IMR-90 (cell line): Measurements from ENCODE around the gene PBX3. TPM values are rescaled to one million over a fixed set of nuclear protein-coding genes. Genes with fewer than 3 reads are reported as not detected.

Source experiments
- ATAC-seq: fragments of 200-7000 bp; cut with Tn5 transposase; 2 replicates; pipeline ENCODE4 v1.9.1; 2020; ENCODE audit warnings: low read depth, mild to moderate bottlenecking, moderate library complexity
- BruUV-seq: library from RNA; stranded (reverse); fragments of 400-500 nt; replicated peaks from 2 replicates; lab custom pipeline; 2021; lab: Mats Ljungman, UMichigan
- CTCF ChIA-PET: fragments of 300-600 bp; formaldehyde crosslinking; extraction: SDS; loops from one replicate; lab custom pipeline; 2021; ENCODE audit warnings: antibody characterized with exemption; lab: Yijun Ruan, JAX
- POLR2A ChIA-PET: fragments of 300-600 bp; sonication (Branson Sonifier 250); formaldehyde crosslinking; loops from one replicate; lab custom pipeline; 2022; ENCODE audit warnings: antibody characterized with exemption; ENCODE audit not compliant: unreplicated experiment; lab: Charles Lee
- DNase-seq: peaks from one replicate; pipeline ENCODE4 v3.0.0; 2013
- H2AFZ ChIP-seq: replicated peaks from 2 replicates; pipeline ENCODE3; 2013; ENCODE audit warnings: low read length, mild to moderate bottlenecking; ENCODE audit not compliant: poor library complexity
- H2AK5ac ChIP-seq: 2 replicates; pipeline ENCODE4 v1.6.1; 2013; ENCODE audit warnings: low read depth, low read length, inconsistent platforms
- H2AK9ac ChIP-seq: replicated peaks from 2 replicates; pipeline ENCODE3; 2013; ENCODE audit warnings: mild to moderate bottlenecking, low read depth, low read length, moderate library complexity; ENCODE audit not compliant: poor library complexity
- H2BK120ac ChIP-seq: 2 replicates; pipeline ENCODE4 v1.6.1; 2013; ENCODE audit warnings: low read depth, low read length, inconsistent platforms
- H2BK15ac ChIP-seq: 3 replicates; pipeline ENCODE4 v1.6.1; 2013; ENCODE audit warnings: low read depth, low read length, inconsistent platforms
- H2BK20ac ChIP-seq: 2 replicates; pipeline ENCODE4 v1.6.1; 2013; ENCODE audit warnings: low read depth, mild to moderate bottlenecking, inconsistent platforms, low read length, moderate library complexity
- H2BK5ac ChIP-seq: 2 replicates; pipeline ENCODE4 v1.6.1; 2013; ENCODE audit warnings: mild to moderate bottlenecking, low read depth, low read length, inconsistent platforms; ENCODE audit not compliant: poor library complexity, severe bottlenecking
- H3K14ac ChIP-seq: replicated peaks from 2 replicates; pipeline ENCODE4 v1.6.1; 2013; ENCODE audit warnings: low read depth, low read length, inconsistent platforms
- H3K18ac ChIP-seq: 2 replicates; pipeline ENCODE4 v1.6.1; 2013; ENCODE audit warnings: low read depth, low read length, control low read depth
- H3K23ac ChIP-seq: 2 replicates; pipeline ENCODE4 v1.6.1; 2013; ENCODE audit warnings: low read depth, low read length, inconsistent platforms
- H3K27ac ChIP-seq: 2 replicates; pipeline ENCODE4 v1.5.1; 2013; ENCODE audit warnings: mild to moderate bottlenecking, control low read depth, low read length; ENCODE audit not compliant: insufficient read depth
- H3K27me3 ChIP-seq: 2 replicates; pipeline ENCODE4 v1.6.1; 2013; ENCODE audit warnings: low read length; ENCODE audit not compliant: control insufficient read depth, insufficient read depth
- H3K36me3 ChIP-seq: 2 replicates; pipeline ENCODE4 v1.6.1; 2013; ENCODE audit warnings: low read length, mixed read lengths; ENCODE audit not compliant: control insufficient read depth, insufficient read depth
- H3K4ac ChIP-seq: 2 replicates; pipeline ENCODE4 v1.6.1; 2013; ENCODE audit warnings: low read depth, low read length, inconsistent platforms
- H3K4me1 ChIP-seq: 2 replicates; pipeline ENCODE4 v1.6.1; 2013; ENCODE audit warnings: low read length, mixed read lengths; ENCODE audit not compliant: control insufficient read depth, insufficient read depth
- H3K4me2 ChIP-seq: 2 replicates; pipeline ENCODE4 v1.6.1; 2013; ENCODE audit warnings: low read depth, mild to moderate bottlenecking, control low read depth, low read length, moderate library complexity
- H3K4me3 ChIP-seq: 2 replicates; pipeline ENCODE4 v1.5.1; 2013; ENCODE audit warnings: low read depth, mild to moderate bottlenecking, control low read depth, low read length, moderate library complexity; ENCODE audit not compliant: insufficient read depth
- H3K56ac ChIP-seq: 2 replicates; pipeline ENCODE4 v1.6.1; 2013; ENCODE audit warnings: low read length, inconsistent platforms; ENCODE audit not compliant: insufficient read depth; ENCODE audit errors: extremely low read depth
- H3K79me1 ChIP-seq, 2 experiments: 2 replicates each; pipeline ENCODE4 v1.6.1; 2013; ENCODE audit warnings: low read length in 2 of 2, inconsistent platforms in 1 of 2, low read depth in 1 of 2
- H3K9ac ChIP-seq: 2 replicates; pipeline ENCODE4 v1.6.1; 2013; ENCODE audit warnings: low read depth, low read length, control low read depth
- H3K9me1 ChIP-seq: 2 replicates; pipeline ENCODE4 v1.6.1; 2013; ENCODE audit warnings: low read length, inconsistent platforms; ENCODE audit not compliant: insufficient read depth
- H3K9me3 ChIP-seq: 2 replicates; pipeline ENCODE4 v1.6.1; 2013; ENCODE audit warnings: low read length; ENCODE audit not compliant: control insufficient read depth, insufficient read depth
- H4K20me1 ChIP-seq: 2 replicates; pipeline ENCODE4 v1.6.1; 2013; ENCODE audit warnings: low read length, inconsistent platforms; ENCODE audit not compliant: insufficient read depth
- H4K5ac ChIP-seq: 2 replicates; pipeline ENCODE4 v1.6.1; 2013; ENCODE audit warnings: mild to moderate bottlenecking, low read depth, low read length, control low read depth
- H4K8ac ChIP-seq, 2 experiments: 2 replicates each; pipeline ENCODE4 v1.6.1; 2013; ENCODE audit warnings: low read depth in 2 of 2, low read length in 2 of 2, control low read depth in 1 of 2, inconsistent platforms in 1 of 2
- H4K91ac ChIP-seq: 2 replicates; pipeline ENCODE4 v1.6.1; 2013; ENCODE audit warnings: low read depth, low read length, inconsistent platforms; ENCODE audit not compliant: insufficient read depth
- BHLHE40 ChIP-seq: fragments of 150-350 bp; IDR thresholded peaks from 2 replicates; pipeline ENCODE4 v1.6.1; 2016; ENCODE audit warnings: mild to moderate bottlenecking, low read depth, low read length
- CEBPB ChIP-seq: IDR thresholded peaks from 2 replicates; pipeline ENCODE4 v1.6.1; 2012; ENCODE audit warnings: low read depth, low read length, improper control_type of control experiment
- CHD1 ChIP-seq: IDR thresholded peaks from 2 replicates; pipeline ENCODE4 v1.6.1; 2012; ENCODE audit warnings: low read depth, low read length, improper control_type of control experiment
- CTCF ChIP-seq: conservative IDR thresholded peaks from 2 replicates; pipeline ENCODE4 v1.5.1; 2012; ENCODE audit warnings: mild to moderate bottlenecking, low read depth, low read length, improper control_type of control experiment
- ELK1 ChIP-seq: fragments of 150-350 bp; IDR thresholded peaks from 2 replicates; pipeline ENCODE4 v1.6.1; 2016; ENCODE audit warnings: low read depth, mild to moderate bottlenecking, low read length, moderate library complexity, borderline replicate concordance
- MAFK ChIP-seq: IDR thresholded peaks from 2 replicates; pipeline ENCODE4 v1.6.1; 2012; ENCODE audit warnings: low read depth, low read length, improper control_type of control experiment
- MAZ ChIP-seq: IDR thresholded peaks from 2 replicates; pipeline ENCODE4 v1.6.1; 2012; ENCODE audit warnings: low read depth, mild to moderate bottlenecking, low read length, improper control_type of control experiment, moderate library complexity, borderline replicate concordance
- MXI1 ChIP-seq: IDR thresholded peaks from 2 replicates; pipeline ENCODE4 v1.6.1; 2012; ENCODE audit warnings: low read depth, mild to moderate bottlenecking, low read length, moderate library complexity, borderline replicate concordance
- NFE2L2 ChIP-seq: fragments of 150-350 bp; IDR thresholded peaks from 2 replicates; pipeline ENCODE4 v1.6.1; 2016; ENCODE audit warnings: low read depth, mild to moderate bottlenecking, low read length
- POLR2A ChIP-seq: IDR thresholded peaks from 2 replicates; pipeline ENCODE4 v1.6.1; 2012; ENCODE audit warnings: mild to moderate bottlenecking, low read depth, low read length
- RAD21 ChIP-seq: IDR thresholded peaks from 2 replicates; pipeline ENCODE4 v1.6.1; 2012; ENCODE audit warnings: low read length, improper control_type of control experiment
- RCOR1 ChIP-seq: IDR thresholded peaks from 2 replicates; pipeline ENCODE4 v1.6.1; 2012; ENCODE audit warnings: mild to moderate bottlenecking, low read length, improper control_type of control experiment; ENCODE audit not compliant: insufficient replicate concordance
- RFX5 ChIP-seq: IDR thresholded peaks from 2 replicates; pipeline ENCODE4 v1.8.0; 2012; ENCODE audit warnings: low read depth, mild to moderate bottlenecking, low read length, moderate library complexity
- SMC3 ChIP-seq: fragments of 150-350 bp; IDR thresholded peaks from 2 replicates; pipeline ENCODE4 v1.6.1; 2016; ENCODE audit warnings: low read depth, mild to moderate bottlenecking, antibody characterized with exemption, low read length, moderate library complexity
- USF2 ChIP-seq: fragments of 150-350 bp; IDR thresholded peaks from 2 replicates; pipeline ENCODE4 v1.6.1; 2017; ENCODE audit warnings: mild to moderate bottlenecking, antibody characterized with exemption, low read length, low read depth
- WGBS, 2 experiments: methylation state at CpG; one replicate each; pipeline versions ENCODE4 v1.1.5 to v1.1.7; 2013; ENCODE audit warnings: missing lambda C conversion rate in 2 of 2; ENCODE audit not compliant: insufficient read length in 1 of 2; ENCODE audit errors: extremely low coverage in 2 of 2; 5-methylcytosine and 5-hydroxymethylcytosine counted together
- dilution Hi-C: fragments of 300-500 bp; cut with HindIII; formaldehyde crosslinking; loops from one replicate; pipeline ENCODE4 v1.14.3; 2018; ENCODE audit warnings: low sequenced_read_pairs; ENCODE audit not compliant: unreplicated experiment
- in situ Hi-C: fragments of 300-500 bp; cut with MboI; formaldehyde crosslinking; loops from 3 replicates; pipeline ENCODE4 v1.14.3; 2019; ENCODE audit warnings: low sequenced_read_pairs, inconsistent platforms, mixed read lengths
- intact Hi-C: fragments of 100-400 bp; cut with micrococcal nuclease; formaldehyde crosslinking; loops from 2 replicates; pipeline ENCODE4 v1.10.0; 2022
- polyA plus RNA-seq, 3 experiments: library from polyadenylated mRNA; depleted of rRNA; stranded (reverse); fragments of >200 nt; gene quantifications; 2 replicates each; pipeline ENCODE4 v1.2.3, GENCODE V29; 2012; ENCODE audit warnings: low replicate concordance in 1 of 3
- total RNA-seq: library from RNA; depleted of rRNA; stranded (reverse); fragments of >200 nt; gene quantifications from 2 replicates; pipeline ENCODE4 v1.2.3, GENCODE V29; 2012

Gene PBX3
- total and polyA plus RNA-seq, 2 of the 4 experiments (the other 2 are of a cell fraction) = 12.0 to 15.6 TPM

- no peak overlapping the region for H3K27ac ChIP-seq
- intact Hi-C loops = no loop called here
These were observed 109.2 kb downstream of the PBX3 start for GRCh38 chr9:125856331-125856730.

More at GRCh38 chr9:125856331-125856730, 109.2 kb downstream of the PBX3 start:
- no peak for TF ChIP-seq POLR2A
- TF ChIP-seq NFE2L2 = no peak
- no peak for TF ChIP-seq CEBPB
- no peak for TF ChIP-seq RCOR1
- no peak for TF ChIP-seq USF2
- TF ChIP-seq BHLHE40 = no peak
- no peak for TF ChIP-seq CTCF
- no peak for TF ChIP-seq RAD21
- no peak for TF ChIP-seq RFX5
- TF ChIP-seq MAZ = no peak
- no peak for TF ChIP-seq ELK1
- TF ChIP-seq SMC3 = no peak
- no peak for TF ChIP-seq CHD1
- TF ChIP-seq MAFK = no peak
- no peak for TF ChIP-seq MXI1
- dilution Hi-C loops (no loop called here), in situ Hi-C loops (no loop called here)
- H3K14ac ChIP-seq = no peak overlapping the region
- no peak for DNase-seq
- no peak overlapping the region for H2BK120ac ChIP-seq
- no peak overlapping the region for H3K4ac ChIP-seq
- H2BK20ac ChIP-seq = no peak overlapping the region
- no peaks in the 10 kb centered on the region for H3K27me3 ChIP-seq
- WGBS, 2 experiments = 20% methylated on average over 1 of the region's 9 CpGs; no CpG with 5 or more reads in 1 of the 2 experiments
- no peak overlapping the region for H3K4me2 ChIP-seq
- peak overlapping the region; percentile 11 for H2AK9ac ChIP-seq
- peaks cover 3% of the 10 kb centered on the region; the same call in 1 of the 2 replicates for H3K4me1 ChIP-seq
- H3K9me3 ChIP-seq = no peaks in the 10 kb centered on the region
- no peak overlapping the region for H3K56ac ChIP-seq
- no peak overlapping the region for H2AK5ac ChIP-seq
- H3K79me1 ChIP-seq = peaks cover 24 to 39% of the 10 kb centered on the region in 2 experiments
- no peak overlapping the region for H2AFZ ChIP-seq
- H3K9me1 ChIP-seq = 0 out of 2 replicates have a peak, but pooled peaks cover 4% of the 10 kb centered on the region
- no peak overlapping the region for H2BK5ac ChIP-seq
- H3K4me3 ChIP-seq = no peak overlapping the region
- CTCF ChIA-PET = no interaction called here
- H3K23ac ChIP-seq = no peak overlapping the region
- no peak overlapping the region for H4K91ac ChIP-seq
- no peak overlapping the region for H4K5ac ChIP-seq
- no TSS peak for BruUV-seq
- no peak for ATAC-seq
- H4K8ac ChIP-seq = no peak overlapping the region
- H3K36me3 ChIP-seq = no peaks in the 10 kb centered on the region
- H3K9ac ChIP-seq = no peak overlapping the region
- H3K18ac ChIP-seq = no peak overlapping the region
- H2BK15ac ChIP-seq = no peak overlapping the region
- POLR2A ChIA-PET = no interaction called here
- no peaks in the 10 kb centered on the region; the same call in 1 of the 2 replicates for H4K20me1 ChIP-seq
